Neuron (in vitro differentiated cells): ENCODE measurements around the gene SLC2A11.

Source experiments
- H2AFZ ChIP-seq: one replicate; pipeline ENCODE4 v1.6.1; 2013; ENCODE audit warnings: low read depth, mild to moderate bottlenecking, inconsistent platforms, low read length, moderate library complexity
- H3K27me3 ChIP-seq: one replicate; pipeline ENCODE4 v1.6.1; 2013; ENCODE audit warnings: low read length; ENCODE audit not compliant: insufficient read depth
- H3K36me3 ChIP-seq: one replicate; pipeline ENCODE4 v1.6.1; 2013; ENCODE audit warnings: low read length; ENCODE audit not compliant: insufficient read depth
- H3K4me1 ChIP-seq: one replicate; pipeline ENCODE4 v1.6.1; 2013; ENCODE audit warnings: low read length; ENCODE audit not compliant: insufficient read depth
- H3K4me3 ChIP-seq: 2 replicates; pipeline ENCODE4 v1.5.1; 2013; ENCODE audit warnings: mild to moderate bottlenecking, low read length, moderate library complexity
- H3K9me3 ChIP-seq: one replicate; pipeline ENCODE4 v1.6.1; 2013; ENCODE audit warnings: low read length

The SLC2A11 gene, protein sequence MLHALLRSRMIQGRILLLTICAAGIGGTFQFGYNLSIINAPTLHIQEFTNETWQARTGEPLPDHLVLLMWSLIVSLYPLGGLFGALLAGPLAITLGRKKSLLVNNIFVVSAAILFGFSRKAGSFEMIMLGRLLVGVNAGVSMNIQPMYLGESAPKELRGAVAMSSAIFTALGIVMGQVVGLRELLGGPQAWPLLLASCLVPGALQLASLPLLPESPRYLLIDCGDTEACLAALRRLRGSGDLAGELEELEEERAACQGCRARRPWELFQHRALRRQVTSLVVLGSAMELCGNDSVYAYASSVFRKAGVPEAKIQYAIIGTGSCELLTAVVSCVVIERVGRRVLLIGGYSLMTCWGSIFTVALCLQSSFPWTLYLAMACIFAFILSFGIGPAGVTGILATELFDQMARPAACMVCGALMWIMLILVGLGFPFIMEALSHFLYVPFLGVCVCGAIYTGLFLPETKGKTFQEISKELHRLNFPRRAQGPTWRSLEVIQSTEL

DNA sequence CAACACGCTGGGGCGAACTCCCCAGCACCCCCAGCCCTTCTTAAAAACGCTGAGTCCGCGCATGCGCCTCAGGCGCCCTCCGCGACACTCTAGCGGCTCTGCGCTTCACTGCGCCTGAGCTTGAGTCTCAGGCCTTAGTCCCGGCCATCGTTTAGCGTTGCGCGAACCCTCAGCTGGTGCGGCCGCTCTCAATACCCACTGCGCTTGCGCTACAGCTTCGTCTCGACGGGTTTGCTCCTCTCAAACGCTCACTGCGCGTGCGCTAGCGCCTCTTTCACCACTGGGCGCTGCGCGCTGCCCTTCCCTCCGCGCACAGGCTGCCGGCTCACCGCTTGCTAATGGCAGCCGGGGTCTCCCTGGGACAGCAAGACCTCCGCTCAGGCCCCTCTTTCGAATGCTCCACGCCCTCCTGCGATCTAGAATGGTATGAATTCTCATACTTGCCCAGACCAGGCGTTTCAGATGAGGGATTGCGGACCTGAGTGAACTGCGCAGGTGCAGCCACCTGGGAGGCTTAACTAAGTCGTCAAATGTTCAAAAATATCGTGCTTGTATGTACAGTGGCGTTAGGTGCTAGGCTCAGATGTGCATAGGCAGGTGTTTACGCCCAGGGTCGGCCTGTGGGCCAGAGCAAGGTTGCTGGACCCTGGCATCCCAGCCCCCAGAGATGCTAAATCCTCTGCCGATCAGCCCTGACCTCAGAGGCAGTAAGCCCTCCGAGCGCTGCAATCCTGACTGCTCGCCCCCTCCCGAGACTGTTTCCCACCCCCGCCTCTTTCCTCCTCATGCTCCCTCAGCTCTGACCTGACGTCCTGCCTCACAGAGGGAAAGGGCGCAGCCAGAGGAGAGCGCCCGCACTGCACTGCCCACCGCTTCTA lies at the start of gene SLC2A11:
TSS of gene SLC2A11 (plus strand) at position 270 of the 878 bp plus-strand sequence. CDS start at position 395, 125 bp downstream.
- peak within 1 kb of the TSS; percentile 71 for H2AFZ ChIP-seq
- H3K4me1 ChIP-seq = peaks cover 11% of the 10 kb centered on the region
- no peaks in the 10 kb centered on the region for H3K27me3 ChIP-seq
- peaks cover 2% of the 10 kb centered on the region for H3K36me3 ChIP-seq
- no peaks in the 10 kb centered on the region for H3K9me3 ChIP-seq
- peak within 1 kb of the TSS; percentile 66 for H3K4me3 ChIP-seq

DNA sequence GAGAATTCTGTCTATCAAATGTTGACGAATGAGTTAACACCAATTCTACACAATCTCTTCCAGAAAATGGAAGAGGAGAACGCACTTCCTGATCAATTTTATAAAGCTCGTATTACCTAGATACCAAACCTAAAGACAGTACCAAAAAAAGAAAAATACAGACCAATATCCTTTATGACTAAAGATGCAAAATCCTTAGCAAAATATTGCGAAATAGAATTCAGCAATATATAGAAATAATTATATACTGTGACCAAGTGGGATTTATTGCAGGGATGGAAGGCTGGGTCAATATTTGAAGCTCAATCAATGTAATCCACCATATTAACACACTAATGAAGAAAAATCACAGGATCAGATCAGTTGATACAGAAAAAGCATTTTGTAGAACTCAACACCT lies 45.3 kb upstream of the SLC2A11 start:
- H2AFZ ChIP-seq = no peak overlapping the region
- H3K4me1 ChIP-seq = no peaks in the 10 kb centered on the region
- H3K4me3 ChIP-seq = no peak overlapping the region
- H3K36me3 ChIP-seq = peaks cover 60% of the 10 kb centered on the region
- no peaks in the 10 kb centered on the region for H3K9me3 ChIP-seq
- H3K27me3 ChIP-seq = no peaks in the 10 kb centered on the region

DNA sequence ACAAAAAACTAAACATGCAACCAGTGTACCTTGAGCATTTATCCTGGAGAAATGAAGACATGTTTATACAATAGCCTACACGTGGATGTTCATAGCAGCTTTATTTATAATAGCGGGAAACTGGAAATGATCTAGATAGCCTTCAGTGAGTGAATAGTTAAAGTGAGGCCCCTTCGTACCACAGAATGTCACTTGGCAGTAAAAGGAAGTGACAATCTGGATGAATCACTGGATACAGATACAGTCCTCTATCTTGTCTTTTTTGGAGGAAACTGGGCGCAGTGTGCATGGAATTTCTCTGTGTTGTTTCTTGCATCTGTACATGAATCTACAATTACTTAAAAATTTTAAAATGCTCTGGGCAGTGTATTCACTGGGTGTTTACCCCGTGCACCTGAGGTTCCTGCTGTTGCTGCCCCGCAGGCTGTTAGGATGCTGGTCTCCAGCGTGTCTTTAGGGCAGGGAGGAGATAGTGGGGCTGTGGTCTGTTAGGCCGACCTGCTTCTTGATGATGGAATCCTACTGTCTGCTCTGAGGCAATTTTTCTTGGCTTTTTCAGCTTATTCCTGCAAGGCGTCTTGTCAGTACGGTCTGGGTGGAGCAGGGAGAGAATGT lies 42.0 kb upstream of the SLC2A11 start:
- Histone ChIP-seq H3K27me3 (no peaks in the 10 kb centered on the region), H3K36me3 (peaks cover 85% of the 10 kb centered on the region), H3K4me1 (no peaks in the 10 kb centered on the region), H2AFZ (no peak overlapping the region), H3K9me3 (no peaks in the 10 kb centered on the region), H3K4me3 (no peak overlapping the region)

DNA sequence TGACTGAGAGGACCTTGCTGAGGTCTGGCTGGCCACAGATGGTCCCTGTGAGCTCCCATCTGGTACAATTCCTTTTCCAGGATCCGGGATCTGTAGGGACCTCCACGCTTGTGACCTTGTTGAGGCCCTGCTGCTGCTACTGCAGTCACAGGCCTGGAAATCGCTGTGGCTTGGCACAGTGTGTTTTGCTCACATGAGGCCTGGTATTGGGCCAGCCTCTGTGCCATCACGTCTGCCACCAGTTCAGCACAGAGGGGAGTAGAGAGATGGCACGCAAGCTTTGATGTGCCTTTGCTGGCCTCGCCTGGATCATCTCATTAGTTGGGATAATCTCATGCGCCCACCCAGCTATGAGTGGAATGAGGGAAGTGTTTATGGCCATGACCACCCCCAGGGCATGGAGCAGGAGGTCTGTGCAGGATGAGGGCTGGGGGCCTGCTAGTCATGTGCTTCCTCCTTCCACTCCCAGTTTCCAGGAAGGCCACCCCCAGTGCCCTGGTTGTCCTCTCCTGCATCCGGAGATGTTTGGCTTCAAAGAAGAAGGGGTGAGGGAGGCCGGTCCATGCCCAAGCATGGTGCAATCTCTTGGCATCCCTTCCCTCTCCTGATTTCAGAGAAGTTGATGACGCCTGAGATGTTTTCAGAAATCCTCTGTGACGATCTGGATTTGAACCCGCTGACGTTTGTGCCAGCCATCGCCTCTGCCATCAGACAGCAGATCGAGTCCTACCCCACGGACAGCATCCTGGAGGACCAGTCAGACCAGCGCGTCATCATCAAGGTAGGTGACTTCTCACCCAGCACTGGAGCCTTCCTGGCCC lies 41.3 kb upstream of the SLC2A11 start:
- H2AFZ ChIP-seq = no peak overlapping the region
- H3K36me3 ChIP-seq = peaks cover 85% of the 10 kb centered on the region
- no peaks in the 10 kb centered on the region for H3K4me1 ChIP-seq
- H3K4me3 ChIP-seq = no peak overlapping the region
- no peaks in the 10 kb centered on the region for H3K27me3 ChIP-seq
- H3K9me3 ChIP-seq = no peaks in the 10 kb centered on the region

DNA sequence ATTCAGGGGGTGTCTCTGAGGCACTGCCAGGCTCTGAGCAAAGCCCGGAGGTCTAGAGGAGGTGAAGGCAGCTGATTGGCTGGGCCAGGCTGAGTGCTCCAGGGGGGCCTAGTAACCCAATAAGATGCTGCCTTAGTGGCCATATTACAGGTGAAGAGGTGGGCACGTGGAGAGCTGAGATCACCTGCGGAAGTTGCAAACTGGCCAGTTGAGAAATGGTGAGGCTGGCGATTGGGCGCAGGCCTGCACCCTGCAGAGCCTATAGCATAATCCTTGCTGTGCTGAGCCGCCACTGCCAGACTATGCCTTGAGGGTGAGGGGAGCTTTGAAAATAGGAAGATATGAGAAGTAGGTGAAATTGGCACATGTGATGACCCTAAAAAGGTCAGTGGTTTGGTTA lies 40.5 kb upstream of the SLC2A11 start:
- no peaks in the 10 kb centered on the region for H3K9me3 ChIP-seq
- no peaks in the 10 kb centered on the region for H3K4me1 ChIP-seq
- H3K36me3 ChIP-seq = peaks cover 84% of the 10 kb centered on the region
- no peak overlapping the region for H3K4me3 ChIP-seq
- H3K27me3 ChIP-seq = no peaks in the 10 kb centered on the region
- no peak overlapping the region for H2AFZ ChIP-seq

DNA sequence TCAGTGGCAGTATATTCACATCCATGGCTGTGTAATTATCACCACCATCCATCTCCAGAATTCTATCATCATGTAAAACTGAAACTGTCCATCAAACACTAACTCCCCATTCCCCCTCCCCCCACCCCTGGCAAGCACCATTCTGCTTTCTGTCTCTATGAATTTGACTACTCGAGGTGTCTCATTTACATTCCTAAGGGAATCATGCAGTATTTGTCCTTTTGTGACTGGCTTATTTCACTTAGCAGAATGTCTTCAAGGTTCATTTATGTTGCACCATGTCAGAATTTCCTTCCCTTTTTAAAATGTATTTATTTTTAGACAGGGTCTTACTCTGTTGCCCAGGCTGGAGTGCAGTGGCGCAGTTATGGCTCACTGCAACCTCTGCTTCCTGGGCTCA lies 39.1 kb upstream of the SLC2A11 start:
- H3K9me3 ChIP-seq = no peaks in the 10 kb centered on the region
- no peaks in the 10 kb centered on the region for H3K27me3 ChIP-seq
- H2AFZ ChIP-seq = no peak overlapping the region
- no peak overlapping the region for H3K4me3 ChIP-seq
- peaks cover 85% of the 10 kb centered on the region for H3K36me3 ChIP-seq
- no peaks in the 10 kb centered on the region for H3K4me1 ChIP-seq

DNA sequence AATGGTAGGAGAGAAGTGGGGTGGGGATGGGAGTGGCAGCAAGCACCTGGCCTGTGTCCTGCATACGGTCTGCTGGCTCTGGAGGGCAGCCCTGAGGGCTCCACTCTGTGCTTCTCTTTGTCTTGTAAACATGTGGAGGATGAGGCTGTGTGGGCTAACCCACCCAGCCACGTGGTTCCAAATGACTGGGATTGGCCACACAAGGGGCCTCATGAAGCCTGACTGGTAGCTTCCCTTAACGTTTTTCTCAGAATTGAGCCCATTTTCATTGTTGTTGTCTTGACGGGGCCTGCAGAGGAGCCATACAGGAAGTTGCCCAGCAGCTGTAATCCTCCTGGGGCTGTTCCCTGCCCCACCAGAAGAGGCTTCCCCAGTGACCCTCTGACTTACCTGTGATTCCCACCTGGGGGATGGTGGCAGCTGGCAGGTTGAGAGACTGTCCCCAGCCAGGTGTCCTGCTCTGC lies 36.9 kb upstream of the SLC2A11 start:
- no peaks in the 10 kb centered on the region for H3K27me3 ChIP-seq
- H3K4me3 ChIP-seq = no peak overlapping the region
- peaks cover 95% of the 10 kb centered on the region for H3K36me3 ChIP-seq
- no peak overlapping the region for H2AFZ ChIP-seq
- H3K9me3 ChIP-seq = no peaks in the 10 kb centered on the region
- no peaks in the 10 kb centered on the region for H3K4me1 ChIP-seq

DNA sequence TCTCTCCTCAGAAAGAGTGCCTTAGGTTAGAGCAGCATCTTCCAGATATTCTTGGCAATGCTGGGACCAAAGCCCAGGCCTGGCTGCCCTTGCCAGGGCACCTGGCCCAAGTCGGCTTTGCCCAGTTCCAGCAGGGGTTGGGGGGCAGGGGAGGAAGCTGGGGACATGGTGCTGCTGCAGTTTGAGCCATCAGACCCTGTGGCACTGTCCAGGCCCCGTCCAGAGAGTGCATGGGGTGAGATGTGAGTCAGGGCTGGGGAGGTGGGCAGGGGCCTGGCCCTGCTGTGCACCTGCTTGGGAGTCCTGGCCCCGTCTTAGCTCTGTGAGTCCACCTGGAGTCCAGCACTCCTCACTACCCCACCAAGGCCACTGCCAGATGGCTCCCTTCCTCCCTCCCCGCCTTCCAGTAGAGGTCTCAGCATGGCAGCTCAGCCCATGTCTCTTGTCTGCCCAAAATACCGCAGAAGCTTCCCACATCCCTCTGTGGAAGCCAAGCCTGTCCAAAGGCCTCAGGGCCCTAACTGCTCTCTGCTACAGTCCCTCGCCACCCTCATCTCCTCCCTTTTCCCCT lies 35.5 kb upstream of the SLC2A11 start:
- H2AFZ ChIP-seq = no peak overlapping the region
- H3K4me3 ChIP-seq = no peak overlapping the region
- H3K9me3 ChIP-seq = no peaks in the 10 kb centered on the region
- no peaks in the 10 kb centered on the region for H3K4me1 ChIP-seq
- H3K36me3 ChIP-seq = peaks cover 93% of the 10 kb centered on the region
- H3K27me3 ChIP-seq = no peaks in the 10 kb centered on the region

DNA sequence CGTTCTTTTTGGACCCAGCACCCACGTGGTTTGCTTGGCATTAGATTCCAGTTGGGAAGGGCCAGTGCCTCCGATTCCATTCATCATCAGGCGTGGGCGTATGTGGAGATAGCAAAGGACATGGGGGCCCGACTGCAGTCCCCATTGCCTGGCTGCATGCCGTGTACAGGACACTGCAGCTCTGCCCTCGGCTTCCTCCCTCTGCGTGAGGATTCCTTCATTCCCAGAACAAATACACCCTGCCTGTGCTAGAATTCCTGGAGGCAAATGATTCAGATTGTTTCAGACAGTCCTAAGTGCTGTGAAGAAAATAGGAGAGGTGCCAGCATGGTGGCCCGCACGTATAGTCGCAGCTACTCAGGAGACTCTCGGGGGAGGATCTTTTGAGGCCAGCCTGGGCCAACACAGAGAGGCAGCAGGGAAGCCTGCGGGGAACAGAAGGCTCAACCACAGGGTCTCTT lies 34.3 kb upstream of the SLC2A11 start:
- Histone ChIP-seq H3K36me3 (peaks cover 90% of the 10 kb centered on the region), H3K4me1 (no peaks in the 10 kb centered on the region), H3K4me3 (no peak overlapping the region), H2AFZ (no peak overlapping the region), H3K9me3 (no peaks in the 10 kb centered on the region), H3K27me3 (no peaks in the 10 kb centered on the region)

DNA sequence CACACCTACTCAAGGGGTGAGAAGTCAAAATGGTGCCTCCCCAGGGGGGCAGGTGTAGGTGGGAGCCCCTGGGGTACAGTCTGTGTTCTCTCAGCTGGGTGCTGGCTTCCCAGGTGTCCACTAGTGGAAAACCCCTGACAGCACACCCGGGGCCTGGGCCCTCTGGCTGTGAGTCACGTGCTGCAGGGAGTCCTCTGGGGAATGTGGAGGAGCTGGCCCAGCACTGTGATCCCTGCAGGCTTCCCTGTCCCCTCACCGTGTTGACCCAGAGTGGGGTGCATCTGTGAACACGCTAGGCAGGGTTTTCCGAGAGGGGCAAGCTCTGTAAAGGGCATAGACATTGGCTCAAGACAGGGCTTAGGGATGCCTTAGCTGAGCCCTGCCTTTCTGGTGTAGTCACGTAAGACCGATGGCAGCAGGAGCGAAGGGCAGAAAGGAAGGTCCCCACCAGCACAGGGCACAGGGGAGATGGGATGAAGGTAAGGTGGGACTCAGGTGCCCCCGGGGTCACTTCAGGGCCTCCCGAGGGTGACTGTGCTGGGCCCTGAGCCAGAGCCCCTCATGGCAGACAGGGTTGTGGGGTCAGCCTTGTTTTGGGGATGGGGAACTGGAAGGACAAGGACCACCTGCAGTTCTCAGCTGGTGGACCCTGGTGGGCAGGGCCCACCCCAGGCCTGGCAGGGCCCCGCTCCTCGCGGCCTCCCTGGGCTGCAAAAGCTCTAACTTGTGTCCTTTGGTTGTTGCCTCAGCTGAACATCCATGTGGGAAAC lies 33.0 kb upstream of the SLC2A11 start:
- H3K9me3 ChIP-seq = no peaks in the 10 kb centered on the region
- H2AFZ ChIP-seq = no peak overlapping the region
- no peak overlapping the region for H3K4me3 ChIP-seq
- no peaks in the 10 kb centered on the region for H3K4me1 ChIP-seq
- H3K36me3 ChIP-seq = peaks cover 89% of the 10 kb centered on the region
- no peaks in the 10 kb centered on the region for H3K27me3 ChIP-seq

DNA sequence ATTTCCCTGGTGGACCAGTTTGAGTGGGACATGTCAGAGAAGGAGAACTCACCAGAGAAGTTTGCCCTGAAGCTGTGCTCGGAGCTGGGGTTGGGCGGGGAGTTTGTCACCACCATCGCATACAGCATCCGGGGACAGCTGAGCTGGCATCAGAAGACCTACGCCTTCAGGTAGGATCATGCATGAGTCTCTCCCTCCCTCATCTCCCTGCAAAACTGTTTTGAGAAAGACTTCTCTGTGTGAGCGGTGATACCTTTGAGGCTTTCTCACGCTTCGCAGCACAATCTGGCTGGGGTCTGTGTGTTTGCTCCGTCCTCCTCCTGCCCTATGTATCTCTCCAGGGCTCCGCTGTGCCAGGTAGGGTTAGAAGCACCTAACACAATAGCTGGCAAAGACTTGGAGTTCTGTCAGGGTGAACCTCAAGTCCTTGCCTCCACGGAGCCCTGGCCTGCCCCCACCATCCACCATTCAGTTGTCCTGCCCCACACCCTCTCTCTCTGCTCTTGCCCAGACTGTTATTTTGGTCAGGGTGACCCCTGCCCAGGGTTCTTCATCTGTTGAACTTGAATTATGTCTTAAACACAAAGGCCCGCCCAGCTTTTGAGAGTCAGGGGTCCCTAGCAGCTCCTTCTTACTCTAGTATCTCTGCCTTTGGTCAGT lies 32.3 kb upstream of the SLC2A11 start:
- no peaks in the 10 kb centered on the region for H3K4me1 ChIP-seq
- H2AFZ ChIP-seq = no peak overlapping the region
- H3K36me3 ChIP-seq = peaks cover 90% of the 10 kb centered on the region
- H3K9me3 ChIP-seq = no peaks in the 10 kb centered on the region
- H3K4me3 ChIP-seq = no peak overlapping the region
- no peaks in the 10 kb centered on the region for H3K27me3 ChIP-seq
